Measurements from ENCODE around the gene ADAM19.

GRCh38 chr5:157447201-157447637 lies 128.4 kb downstream of the ADAM19 start:
- TF ChIP-seq POLR2A (IDR thresholded peaks at IDR 0.05; ENCODE audit: low read depth, low read length) (no peak), TAF1 (IDR thresholded peaks at IDR 0.05; ENCODE audit: borderline replicate concordance, low read depth, low read length) (no peak)

Data from GM12892 (cell line).